GM23248 (cell line): ENCODE measurements around the gene ZNF660. TPM values are rescaled to one million over a fixed set of nuclear protein-coding genes. Genes with fewer than 3 reads are reported as not detected.

Source experiments
- DNase-seq: peaks from one replicate; pipeline ENCODE4 v3.0.0-alpha.2; 2015
- H2AFZ ChIP-seq: fragments of 200-600 bp; sonication (generic); 2 replicates; pipeline ENCODE4 v1.6.1; 2016; ENCODE audit warnings: antibody characterized with exemption
- H3F3A ChIP-seq: fragments of 200-600 bp; sonication (generic); 2 replicates; pipeline ENCODE4 v1.6.1; 2016; ENCODE audit warnings: mild to moderate bottlenecking, antibody characterized with exemption, mixed run types; ENCODE audit not compliant: insufficient read depth
- H3K27ac ChIP-seq: fragments of 200-600 bp; sonication (generic); 2 replicates; pipeline ENCODE4 v1.5.1; 2016; ENCODE audit warnings: mild to moderate bottlenecking
- H3K27me3 ChIP-seq: fragments of 200-600 bp; sonication (generic); replicated peaks from 2 replicates; pipeline ENCODE4 v1.6.1; 2016; ENCODE audit warnings: mild to moderate bottlenecking; ENCODE audit not compliant: insufficient read depth
- H3K36me3 ChIP-seq: fragments of 200-600 bp; sonication (generic); 2 replicates; pipeline ENCODE4 v1.6.1; 2016; ENCODE audit warnings: low read depth, mild to moderate bottlenecking
- H3K4me1 ChIP-seq: fragments of 200-600 bp; sonication (generic); 2 replicates; pipeline ENCODE4 v1.6.1; 2016; ENCODE audit warnings: mild to moderate bottlenecking; ENCODE audit not compliant: insufficient read depth
- H3K4me2 ChIP-seq: fragments of 200-600 bp; sonication (generic); one replicate; pipeline ENCODE4 v1.6.1; 2016; ENCODE audit warnings: mild to moderate bottlenecking; ENCODE audit not compliant: unreplicated experiment
- H3K4me3 ChIP-seq: fragments of 200-600 bp; sonication (generic); 2 replicates; pipeline ENCODE4 v1.5.1; 2016; ENCODE audit warnings: mild to moderate bottlenecking
- H3K79me2 ChIP-seq: fragments of 200-600 bp; sonication (generic); 2 replicates; pipeline ENCODE4 v1.6.1; 2016; ENCODE audit warnings: mild to moderate bottlenecking; ENCODE audit not compliant: insufficient read depth
- H3K9ac ChIP-seq: fragments of 200-600 bp; sonication (generic); 2 replicates; pipeline ENCODE4 v1.6.1; 2016; ENCODE audit warnings: mild to moderate bottlenecking
- H3K9me2 ChIP-seq: fragments of 200-600 bp; sonication (generic); 2 replicates; pipeline ENCODE4 v1.6.1; 2016; ENCODE audit warnings: mixed run types, mild to moderate bottlenecking, moderate library complexity; ENCODE audit not compliant: insufficient read depth
- H3K9me3 ChIP-seq: fragments of 200-600 bp; sonication (generic); one replicate; pipeline ENCODE4 v1.6.1; 2017; ENCODE audit warnings: low read depth
- H4K20me1 ChIP-seq: fragments of 200-600 bp; sonication (generic); 2 replicates; pipeline ENCODE4 v1.6.0; 2016; ENCODE audit not compliant: insufficient read depth
- EZH2 ChIP-seq: fragments of 200-600 bp; sonication (generic); IDR thresholded peaks from 2 replicates; pipeline ENCODE4 v1.6.1; 2018; ENCODE audit warnings: antibody characterized with exemption, mild to moderate bottlenecking; ENCODE audit not compliant: insufficient read depth, poor library complexity, severe bottlenecking
- EZH2phosphoT487 ChIP-seq: fragments of 200-600 bp; sonication (generic); IDR thresholded peaks from 2 replicates; pipeline ENCODE4 v1.6.1; 2018; ENCODE audit warnings: antibody characterized with exemption, moderate library complexity, mild to moderate bottlenecking, low read depth; ENCODE audit not compliant: insufficient read depth
- WGBS, 2 experiments: methylation state at CpG; one replicate each; pipeline ENCODE4 v1.1.6; 2015 to 2017; ENCODE audit warnings: low lambda C conversion rate in 2 of 2, low coverage in 1 of 2; ENCODE audit errors: missing lambda C conversion rate in 2 of 2; 5-methylcytosine and 5-hydroxymethylcytosine counted together
- in situ Hi-C: fragments of 300-500 bp; cut with MboI; formaldehyde crosslinking; loops from 2 replicates; pipeline ENCODE4 v1.15.0; 2020
- polyA plus RNA-seq: library from polyadenylated mRNA; unstranded; fragments of >200 nt; fragmentation: Nextera tagmentation; extraction: Ambion mirVana; gene quantifications from 2 replicates; pipeline ENCODE4 v1.2.1, GENCODE V29; 2016
- total RNA-seq: library from RNA; depleted of rRNA; stranded (reverse); fragments of >200 nt; shearing (Covaris generic); gene quantifications from 2 replicates; pipeline ENCODE4 v1.2.3, GENCODE V29; 2014; rRNA removed

ZNF660 gene
- total and polyA plus RNA-seq, 2 experiments from 2014 or later, result 0.97 to 1.2 TPM

GRCh38 chr3:44647771-44648170 is 63.0 kb downstream of the ZNF660 start:
- in situ Hi-C loops, result no loop called here
- WGBS, 2 experiments, result 98 to 100% methylated on average over 1 of the region's 1 CpG
- peaks cover 26% of the 10 kb centered on the region; the same call in 1 of the 2 replicates for H3F3A ChIP-seq
- no peaks in the 10 kb centered on the region for H3K27me3 ChIP-seq
- no peak for TF ChIP-seq EZH2
- TF ChIP-seq EZH2phosphoT487, result no peak
- H3K4me2 ChIP-seq, result peak overlapping the region; percentile 87
- DNase-seq, result no peak
- peak overlapping the region; percentile 94 for H2AFZ ChIP-seq
- peak overlapping the region; percentile 97 for H3K9ac ChIP-seq
- H3K4me3 ChIP-seq, result peak overlapping the region; percentile 95
- no peaks in the 10 kb centered on the region for H3K9me2 ChIP-seq
- no peaks in the 10 kb centered on the region for H3K9me3 ChIP-seq
- H3K36me3 ChIP-seq, result peaks cover 33% of the 10 kb centered on the region
- no peaks in the 10 kb centered on the region for H4K20me1 ChIP-seq
- no peaks in the 10 kb centered on the region; the same call in 1 of the 2 replicates for H3K4me1 ChIP-seq
- peaks cover 66% of the 10 kb centered on the region for H3K79me2 ChIP-seq
- peak overlapping the region; percentile 77; the same call in 1 of the 2 replicates for H3K27ac ChIP-seq

- H3K36me3 ChIP-seq, result peaks cover 33% of the 10 kb centered on the region
Measured at GRCh38 chr3:44648564-44649229, 63.9 kb downstream of the ZNF660 start, which contains the start of gene ZNF35. Gene ZNF35 (plus strand): TSS chr3:44648732. CDS start chr3:44651068, 2,336 bp downstream.

More at GRCh38 chr3:44648564-44649229, 63.9 kb downstream of the ZNF660 start, which contains the start of gene ZNF35:
- TF ChIP-seq EZH2phosphoT487, result no peak
- TF ChIP-seq EZH2, result no peak
- Histone ChIP-seq H3K9me2 (no peaks in the 10 kb centered on the region), H3K79me2 (peaks cover 66% of the 10 kb centered on the region), H3K4me3 (peak within 1 kb of the TSS; percentile 95), H2AFZ (peak within 1 kb of the TSS; percentile 94), H4K20me1 (no peaks in the 10 kb centered on the region), H3K9me3 (no peaks in the 10 kb centered on the region), H3K9ac (peak within 1 kb of the TSS; percentile 97), H3F3A (peaks cover 26% of the 10 kb centered on the region; the same call in 1 of the 2 replicates), H3K4me1 (no peaks in the 10 kb centered on the region; the same call in 1 of the 2 replicates), H3K4me2 (peak within 1 kb of the TSS; percentile 87), H3K27me3 (no peaks in the 10 kb centered on the region), H3K27ac (peak within 1 kb of the TSS; percentile 77)
- in situ Hi-C loops, result no loop called here
- DNase-seq, result peak; percentile 94
- WGBS, 2 experiments, result 1% methylated on average over 36 to 37 of the region's 37 CpGs

Other genes starting within 250 kb of the ZNF660 start
- gene TCAIM, start 246.2 kb upstream of the ZNF660 start, total RNA-seq, result 14.3 and 16.3 TPM in 2 replicates
- gene TCAIM, start 246.2 kb upstream of the ZNF660 start, polyA plus RNA-seq, result 12.6 and 13.9 TPM in 2 replicates
- gene ZNF445, start 107.3 kb upstream of the ZNF660 start, total RNA-seq, result 5.9 and 6.8 TPM in 2 replicates
- 2.2 TPM in 2 replicates for gene ZNF445, start 107.3 kb upstream of the ZNF660 start, polyA plus RNA-seq
- gene ZKSCAN7, start 29.8 kb upstream of the ZNF660 start, total RNA-seq, result 4.5 and 6.1 TPM in 2 replicates
- gene ZKSCAN7, start 29.8 kb upstream of the ZNF660 start, polyA plus RNA-seq, result 2.9 and 3.1 TPM in 2 replicates
- 10.1 and 10.6 TPM in 2 replicates for gene ZNF197, start 40.1 kb downstream of the ZNF660 start, total RNA-seq
- gene ZNF197, start 40.1 kb downstream of the ZNF660 start, polyA plus RNA-seq, result 6.9 and 7.4 TPM in 2 replicates
- 7.3 and 21.8 TPM in 2 replicates for gene ZNF35, start 63.8 kb downstream of the ZNF660 start, total RNA-seq
- gene ZNF35, start 63.8 kb downstream of the ZNF660 start, polyA plus RNA-seq, result 4.3 and 5.1 TPM in 2 replicates
- gene ZNF502, start 127.7 kb downstream of the ZNF660 start, total RNA-seq, result 3.8 and 4.3 TPM in 2 replicates
- 2.4 and 2.9 TPM in 2 replicates for gene ZNF502, start 127.7 kb downstream of the ZNF660 start, polyA plus RNA-seq
- gene ZNF501, start 144.7 kb downstream of the ZNF660 start, total RNA-seq, result 5.4 and 9.0 TPM in 2 replicates
- 3.8 and 5.1 TPM in 2 replicates for gene ZNF501, start 144.7 kb downstream of the ZNF660 start, polyA plus RNA-seq
- 24.3 and 25.0 TPM in 2 replicates for gene KIAA1143, start 176.7 kb downstream of the ZNF660 start, total RNA-seq
- 21.8 and 23.5 TPM in 2 replicates for gene KIAA1143, start 176.7 kb downstream of the ZNF660 start, polyA plus RNA-seq
- 3.3 and 3.9 TPM in 2 replicates for gene KIF15, start 176.8 kb downstream of the ZNF660 start, total RNA-seq
- gene KIF15, start 176.8 kb downstream of the ZNF660 start, polyA plus RNA-seq, result 2.9 and 3.3 TPM in 2 replicates